Cerebellar cortex (tissue), 1 donor: Measurements from ENCODE around the gene CKMT2.

Experiments
- DNase-seq: peaks from one replicate; pipeline ENCODE4 v3.0.0-alpha.2; 2015; ENCODE audit warnings: low spot score

CKMT2 gene

DNA sequence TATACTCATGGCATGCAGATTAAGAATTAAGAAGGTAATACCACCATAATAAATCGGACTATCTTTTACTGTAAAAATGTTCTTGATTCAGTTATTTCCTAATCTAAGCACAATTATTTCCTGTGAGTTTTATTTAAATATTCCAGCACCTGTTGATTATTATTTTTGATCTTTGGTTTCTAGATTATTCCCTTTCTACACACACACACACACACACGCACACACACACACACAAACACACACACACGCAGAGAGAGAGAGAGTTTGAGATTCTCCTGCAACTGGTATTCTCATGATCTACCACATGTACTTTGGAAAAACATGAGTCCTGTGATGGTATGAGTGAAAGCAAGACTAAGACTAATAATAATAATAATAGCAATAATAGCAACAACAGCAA lies 17.0 kb upstream of the CKMT2 start:
- no peak for DNase-seq

GRCh38 chr5:81219389-81219788 lies 13.7 kb upstream of the CKMT2 start:
- no peak for DNase-seq

DNA sequence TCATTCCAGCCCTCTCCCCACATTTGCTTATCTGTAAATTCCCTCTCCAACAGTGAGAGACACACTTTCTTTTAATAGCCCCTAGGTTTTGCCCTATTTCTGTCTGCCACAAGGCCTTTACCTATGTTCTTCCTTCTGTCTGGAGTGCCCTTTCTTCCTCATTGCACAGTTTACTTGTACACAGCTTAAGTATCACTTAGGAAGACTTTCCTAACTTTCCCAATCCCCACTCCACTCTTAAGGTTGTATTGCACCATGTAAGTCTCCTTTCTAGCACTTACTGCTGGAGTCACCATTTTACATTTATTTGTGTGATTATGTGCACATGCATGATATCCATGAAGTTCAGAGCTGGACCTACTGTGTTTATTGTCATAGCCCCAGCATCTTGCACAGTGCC lies 10.8 kb upstream of the CKMT2 start:
- no peak for DNase-seq

GRCh38 chr5:81225463-81225862 lies 7.7 kb upstream of the CKMT2 start:
- DNase-seq, result no peak

DNA sequence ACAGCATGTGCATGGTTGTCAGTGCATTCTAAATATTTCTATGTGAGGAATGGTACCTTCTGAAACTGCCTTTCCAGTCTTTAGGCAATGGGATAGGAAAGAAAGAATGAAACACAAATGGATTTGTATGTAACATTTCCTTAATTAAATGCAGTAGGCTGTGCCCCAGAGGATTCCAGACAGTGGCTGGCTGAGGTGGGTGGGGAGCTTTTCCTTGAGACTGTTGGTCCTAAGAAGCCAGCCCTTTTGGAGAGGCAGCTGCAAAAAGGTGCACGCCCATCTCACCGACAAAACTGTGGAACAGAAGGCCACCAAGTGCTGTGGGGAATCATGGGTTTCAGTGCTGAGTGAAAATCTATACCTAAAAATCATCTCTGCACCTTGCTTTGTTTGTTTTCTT lies 6.8 kb upstream of the CKMT2 start:
- no peak for DNase-seq

DNA sequence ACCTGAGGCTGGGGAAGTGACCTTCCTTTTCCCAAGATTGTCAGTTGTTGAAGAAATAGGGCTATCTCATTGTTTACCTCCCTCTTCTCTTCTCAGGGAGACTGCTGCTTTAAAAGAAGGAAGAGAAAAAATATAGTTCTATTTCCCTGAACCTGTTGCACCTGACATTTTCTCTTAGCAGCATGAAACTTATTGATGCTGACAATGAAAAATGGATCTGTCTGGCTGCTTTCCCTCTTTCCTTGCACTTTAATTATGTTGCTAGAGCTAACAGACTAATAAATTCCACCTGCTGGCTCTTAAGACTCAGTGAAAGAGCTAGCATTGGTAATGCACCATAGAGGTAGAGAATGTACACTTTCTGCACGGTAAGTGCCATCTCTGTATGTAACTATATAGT lies 6.2 kb upstream of the CKMT2 start:
- no peak for DNase-seq

DNA sequence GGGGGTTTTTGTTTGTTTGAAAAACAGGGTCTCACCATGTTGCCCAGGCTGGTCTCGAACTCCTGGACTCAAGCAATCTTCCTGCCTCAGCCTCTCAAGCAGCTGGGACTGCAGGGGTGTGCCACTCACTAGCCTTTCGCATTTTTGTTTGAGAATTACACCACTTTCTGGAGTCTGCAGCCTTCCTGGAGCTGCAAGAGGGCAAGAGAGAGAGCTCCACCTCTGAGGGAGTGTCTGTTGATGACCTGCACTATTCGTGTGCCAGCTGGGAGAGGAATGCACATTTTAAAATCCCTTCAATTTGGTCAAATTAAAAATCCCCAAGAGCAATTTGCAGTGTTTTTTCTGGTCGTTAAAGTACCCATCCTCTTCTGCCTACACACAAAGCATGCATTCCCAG lies 5.0 kb upstream of the CKMT2 start:
- no peak for DNase-seq

DNA sequence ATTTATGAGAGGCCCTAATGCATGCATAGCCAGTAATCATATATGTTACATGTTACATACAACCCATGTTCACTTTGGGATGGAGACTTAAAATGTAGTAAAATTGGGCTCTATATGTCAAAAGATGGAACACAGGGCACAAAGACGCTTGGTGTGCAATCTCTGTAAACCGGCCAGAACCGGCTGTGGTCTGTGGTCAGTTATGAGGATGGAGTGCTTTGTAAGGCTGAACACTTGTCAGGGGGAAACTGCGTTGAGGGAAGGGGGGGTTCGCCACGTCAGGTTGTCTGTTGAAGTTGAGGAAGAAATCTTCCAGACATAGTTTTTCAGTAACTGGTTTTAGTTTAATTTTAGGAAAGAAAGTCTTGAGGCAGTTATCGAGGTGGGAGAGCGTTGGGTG lies 2.7 kb upstream of the CKMT2 start:
- no peak for DNase-seq

DNA sequence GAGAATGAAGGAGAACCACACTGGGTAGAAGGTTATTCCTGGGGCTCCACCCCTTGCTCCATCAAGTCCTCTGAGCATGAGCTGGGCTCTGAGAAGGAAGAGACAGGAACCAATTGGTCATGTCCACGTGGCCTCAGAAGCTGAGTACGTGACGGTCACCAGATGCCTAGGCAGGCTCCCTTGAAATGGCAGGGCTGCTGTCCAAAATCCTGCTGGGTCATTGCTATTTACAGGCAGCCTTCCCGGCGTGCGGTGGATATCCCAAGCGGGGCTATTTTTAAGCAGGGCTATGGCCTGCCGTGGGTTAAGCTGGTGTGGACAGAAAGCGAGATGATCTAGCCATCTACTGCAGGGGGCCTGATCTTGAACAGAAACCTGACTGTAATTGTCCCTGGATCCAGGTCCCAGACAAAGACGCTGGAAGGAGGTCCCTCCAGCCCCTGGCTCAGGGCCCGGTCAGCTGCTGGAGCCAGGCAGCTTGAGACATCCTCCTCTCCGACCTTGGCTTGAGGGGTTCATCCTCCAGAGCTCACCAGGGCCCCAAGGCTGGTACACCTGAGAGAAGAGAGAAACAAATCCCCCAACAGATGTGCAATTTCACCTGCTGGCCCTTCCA lies 550 bp upstream of the CKMT2 start:
- DNase-seq, result peak; percentile 90

DNA sequence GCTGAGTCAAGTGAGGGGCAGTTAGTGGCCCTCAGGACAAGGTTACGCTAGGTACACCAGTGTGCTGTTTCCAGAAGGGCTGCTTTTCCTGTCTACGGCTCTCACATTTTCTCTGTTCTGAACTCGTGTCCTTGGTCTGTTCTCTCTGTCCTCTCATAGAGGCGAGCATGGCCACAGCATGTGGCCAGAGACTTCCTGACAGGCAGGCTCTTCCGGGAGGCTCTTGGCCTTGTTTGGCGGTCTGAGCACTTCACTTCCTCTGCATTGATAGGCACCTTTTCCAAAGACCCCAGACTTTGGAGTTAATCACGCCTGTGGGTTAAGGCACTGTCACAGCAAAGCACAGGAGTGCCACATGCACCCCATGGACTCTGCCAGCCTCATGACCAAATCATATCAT lies 1.2 kb downstream of the CKMT2 start:
- no peak for DNase-seq

GRCh38 chr5:81234801-81235200 lies 1.7 kb downstream of the CKMT2 start:
- no peak for DNase-seq

- peak; percentile 82 for DNase-seq
These were observed 2.4 kb downstream of the CKMT2 start for GRCh38 chr5:81235287-81236072.

GRCh38 chr5:81238460-81238859 lies 5.3 kb downstream of the CKMT2 start:
- no peak for DNase-seq

DNA sequence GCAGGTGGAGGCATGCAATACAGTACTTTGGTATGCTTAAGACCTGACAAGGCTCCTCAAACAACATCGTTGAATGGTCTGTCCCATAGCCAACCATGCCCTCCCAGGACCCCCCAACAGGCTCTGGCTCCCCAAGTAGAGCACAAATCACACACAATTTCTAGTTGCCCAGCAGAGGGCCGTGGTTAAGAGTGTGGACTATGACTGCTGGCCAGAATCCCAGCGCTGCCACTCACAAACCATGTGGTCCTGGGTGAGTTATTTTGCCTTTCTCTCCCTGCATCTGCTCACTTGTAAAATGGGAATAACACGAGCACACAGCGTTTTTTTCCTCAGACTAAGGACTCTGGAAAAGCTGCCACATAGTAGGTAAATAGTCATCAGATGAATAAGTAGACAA lies 6.5 kb downstream of the CKMT2 start:
- peak; percentile 27 for DNase-seq

DNA sequence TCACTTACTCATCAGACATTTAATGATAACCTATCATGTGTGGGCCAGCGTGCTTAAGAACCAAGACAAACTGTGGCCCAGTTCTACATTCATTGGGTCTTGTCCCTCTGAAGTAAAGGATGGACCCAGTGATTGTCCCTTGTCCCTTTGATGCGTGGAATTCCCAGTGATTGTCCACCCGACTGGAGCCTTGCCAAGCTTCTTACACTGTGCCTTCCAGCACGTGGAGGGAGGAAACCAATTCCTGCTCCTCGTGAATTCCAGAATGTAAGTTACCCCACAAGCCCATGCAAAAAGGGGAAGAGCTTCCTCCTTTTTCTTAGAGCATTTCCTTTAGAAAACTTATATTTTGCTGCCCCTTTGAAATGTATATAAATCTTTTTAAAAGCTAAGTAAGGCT lies 7.9 kb downstream of the CKMT2 start:
- no peak for DNase-seq

DNA sequence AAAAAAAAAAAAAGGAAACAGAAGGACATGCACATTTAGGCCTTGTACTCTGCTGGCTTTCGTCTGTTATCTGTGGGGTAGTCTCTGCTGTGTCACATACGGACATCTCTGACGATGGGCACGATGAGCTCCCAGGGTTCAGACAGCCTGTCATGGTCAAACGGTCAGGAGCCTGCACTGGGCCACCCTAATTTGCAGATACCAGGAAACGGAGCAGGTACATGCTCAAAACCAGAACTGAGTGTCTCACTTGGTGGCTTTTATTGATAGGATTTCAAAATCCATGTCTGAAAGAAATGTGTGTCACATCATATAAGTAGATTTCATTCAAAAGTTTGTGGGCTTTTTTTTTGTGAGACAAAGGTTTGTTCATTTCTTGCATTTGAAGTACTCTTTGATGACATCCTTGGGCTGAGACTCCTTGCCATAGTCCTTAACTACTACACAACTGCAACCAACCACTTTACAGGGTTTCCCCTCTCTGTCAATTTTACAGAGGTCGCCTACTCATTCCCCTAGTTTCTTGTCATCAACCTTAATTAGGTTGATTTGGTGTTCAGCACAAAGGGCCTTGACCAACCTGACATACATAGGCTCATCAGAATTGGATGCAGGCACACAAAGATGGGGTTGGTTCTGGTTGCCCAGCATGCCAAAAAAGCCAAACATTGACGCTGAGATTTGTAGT lies 9.0 kb downstream of the CKMT2 start:
- DNase-seq, result no peak

DNA sequence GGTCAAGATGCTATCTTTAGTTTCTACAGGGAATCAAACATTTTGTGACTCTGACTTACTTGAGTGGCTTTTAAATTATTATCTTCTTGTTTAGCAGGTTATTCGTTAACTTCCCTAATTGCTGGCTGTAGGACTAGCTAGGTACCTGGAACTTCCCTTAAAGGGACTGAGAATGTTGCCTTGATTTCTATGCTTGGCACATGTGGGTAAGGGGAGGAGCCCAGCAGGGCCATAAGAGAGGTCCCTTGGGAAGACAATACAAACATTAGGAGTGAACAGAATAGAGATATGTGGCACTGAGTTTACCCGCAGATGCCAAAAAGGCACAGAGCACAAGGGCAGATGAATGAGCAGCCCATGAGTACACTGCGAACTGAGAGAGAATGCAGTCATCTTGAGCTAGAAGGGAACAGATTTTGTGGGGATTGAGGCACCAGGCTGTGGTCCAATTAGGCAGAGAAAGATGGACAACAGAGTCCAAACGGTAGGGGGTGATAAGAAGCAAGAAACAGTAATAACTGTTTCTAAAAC lies 9.8 kb downstream of the CKMT2 start:
- DNase-seq, result peak; percentile 36

GRCh38 chr5:81244451-81244850 lies 11.3 kb downstream of the CKMT2 start:
- DNase-seq, result no peak

DNA sequence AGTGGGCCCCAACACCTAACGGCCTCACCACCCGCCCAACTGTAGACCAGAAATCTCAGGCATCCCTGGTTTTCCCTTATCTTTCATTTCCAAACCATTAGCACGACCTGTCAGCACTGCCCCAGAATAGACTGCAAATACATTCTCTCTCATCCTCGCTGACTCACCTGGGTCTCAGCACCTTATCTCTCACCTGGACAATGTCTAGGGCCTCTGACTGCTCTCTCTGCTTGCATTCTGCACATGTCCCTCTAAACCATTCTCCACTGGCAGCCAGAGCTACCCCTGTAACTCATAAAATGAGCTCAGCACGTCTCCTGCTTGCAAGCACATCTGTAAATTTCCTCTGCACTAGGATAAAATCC lies 12.7 kb downstream of the CKMT2 start:
- DNase-seq, result no peak

- DNase-seq, result no peak
These were observed 13.6 kb downstream of the CKMT2 start for GRCh38 chr5:81246697-81247096.

- DNase-seq, result no peak
These were observed 14.4 kb downstream of the CKMT2 start for GRCh38 chr5:81247441-81247972.

DNA sequence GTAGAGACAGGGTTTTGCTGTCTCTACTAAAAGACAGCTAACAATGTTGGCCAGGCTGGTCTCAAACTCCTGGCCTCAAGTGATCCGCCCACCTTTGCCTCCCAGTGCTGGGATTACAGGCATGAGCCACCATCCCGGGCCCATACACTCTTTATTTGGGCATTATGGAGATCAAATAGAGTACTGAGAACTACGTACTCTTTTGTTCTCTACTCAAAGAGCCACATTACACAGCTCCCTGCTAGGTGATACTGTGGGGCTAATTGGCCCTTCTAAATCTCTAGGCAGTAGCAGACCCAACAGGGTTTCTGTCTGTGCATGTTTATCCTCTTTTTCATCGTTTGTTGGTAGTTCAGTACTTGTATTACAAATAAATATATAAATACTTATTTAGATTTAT lies 16.1 kb downstream of the CKMT2 start:
- no peak for DNase-seq

GRCh38 chr5:81250004-81250403 lies 16.9 kb downstream of the CKMT2 start:
- DNase-seq, result no peak
